HEK293 (cell line): Measurements from ENCODE around the gene NTN3.

ENCODE experiments used
- RBAK ChIP-seq: fragments of 450-650 bp; formaldehyde crosslinking; IDR thresholded peaks from 2 replicates; pipeline ENCODE4 v1.5.1; 2016; ENCODE audit warnings: missing biosample characterization, missing genetic modification characterization
- YY1 ChIP-seq: fragments of 450-650 bp; formaldehyde crosslinking; IDR thresholded peaks from 2 replicates; pipeline ENCODE4 v1.5.1; 2018; ENCODE audit warnings: missing biosample characterization, missing genetic modification characterization
- ZNF266 ChIP-seq: fragments of 450-650 bp; formaldehyde crosslinking; IDR thresholded peaks from 2 replicates; pipeline ENCODE4 v1.5.1; 2016; ENCODE audit warnings: missing biosample characterization, missing genetic modification characterization, low read depth
- ZNF274 ChIP-seq, 2 experiments: fragments of 200-500 bp in 1 of 2; fragments of 450-650 bp in 1 of 2; sonication (Bioruptor generic) in 1 of 2; formaldehyde crosslinking in 1 of 2; IDR thresholded peaks; 2 replicates each; pipeline versions ENCODE4 v1.5.1 to v1.6.1; 2014 to 2016; ENCODE audit warnings: borderline replicate concordance in 1 of 2, inconsistent platforms in 1 of 2, low read length in 1 of 2, missing biosample characterization in 1 of 2, missing genetic modification characterization in 1 of 2
- ZNF335 ChIP-seq: fragments of 450-650 bp; formaldehyde crosslinking; conservative IDR thresholded peaks from 2 replicates; pipeline ENCODE4 v1.5.1; 2016; ENCODE audit warnings: missing biosample characterization, missing genetic modification characterization
- ZNF623 ChIP-seq: fragments of 450-650 bp; formaldehyde crosslinking; IDR thresholded peaks from 2 replicates; pipeline ENCODE4 v1.5.1; 2016; ENCODE audit warnings: missing biosample characterization, missing genetic modification characterization
- TF ChIP-seq, protein P1 (sequence below): fragments of 450-650 bp; formaldehyde crosslinking; IDR thresholded peaks from 2 replicates; pipeline ENCODE4 v1.5.1; 2017; ENCODE audit warnings: missing biosample characterization, missing genetic modification characterization
- TF ChIP-seq, protein P2 (sequence below): fragments of 450-650 bp; formaldehyde crosslinking; IDR thresholded peaks from 2 replicates; pipeline ENCODE4 v1.5.1; 2016; ENCODE audit warnings: missing biosample characterization, missing genetic modification characterization

DNA sequence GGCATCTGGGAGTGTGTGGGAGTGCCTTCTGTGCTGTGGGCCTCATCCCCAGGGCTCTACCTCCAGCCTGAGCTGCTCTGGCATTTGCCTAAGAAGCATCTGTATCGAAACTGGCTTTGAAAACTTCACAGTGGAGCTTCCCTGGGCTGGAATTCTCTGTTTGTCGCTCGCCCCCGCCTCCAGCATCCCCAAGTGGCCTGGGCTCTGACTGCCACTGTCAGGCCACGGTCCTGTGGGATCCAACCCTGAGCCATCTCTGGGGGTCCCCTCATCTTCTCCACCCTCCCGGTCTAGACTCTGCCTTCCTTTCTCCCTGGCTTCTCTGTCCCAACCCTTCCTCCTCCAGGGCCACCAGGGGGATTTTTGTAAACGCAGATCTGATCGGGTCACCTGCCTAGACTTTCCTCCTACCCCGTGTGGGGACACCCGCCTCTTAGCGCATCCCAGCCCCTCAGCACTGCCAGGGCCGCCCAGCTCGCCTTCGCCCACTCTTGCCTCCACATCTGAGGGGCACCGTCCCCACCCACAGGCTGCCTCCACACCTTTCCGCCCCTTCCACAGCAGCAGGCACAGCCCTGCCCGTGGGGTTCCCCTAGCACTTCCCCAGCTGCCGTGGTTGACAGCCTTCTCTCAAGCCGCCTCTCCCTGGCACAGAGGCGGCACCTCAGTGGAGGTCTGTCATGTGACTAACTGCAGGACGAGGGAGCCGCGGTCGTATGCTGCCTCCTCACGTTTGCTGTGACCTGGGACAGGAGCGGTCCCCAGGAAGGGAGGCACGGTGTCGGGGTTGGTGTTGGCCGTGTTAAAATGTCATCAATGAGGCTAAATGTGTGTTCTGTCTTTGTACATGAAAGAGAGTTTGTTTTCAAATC is 15.8 kb downstream of the NTN3 start:
- TF ChIP-seq RBAK (tag by site-specific recombination) (no peak), ZNF274 (IDR thresholded peaks at IDR 0.05; ENCODE audit: low read length) (no peak), ZNF274 (tag by site-specific recombination; IDR thresholded peaks at IDR 0.05; ENCODE audit: borderline replicate concordance) (no peak), ZNF266 (tag by site-specific recombination) (no peak), ZNF623 (tag by site-specific recombination) (no peak), ZNF335 (tag by site-specific recombination) (no peak), YY1 (no peak)
- TF ChIP-seq, protein P1, sequence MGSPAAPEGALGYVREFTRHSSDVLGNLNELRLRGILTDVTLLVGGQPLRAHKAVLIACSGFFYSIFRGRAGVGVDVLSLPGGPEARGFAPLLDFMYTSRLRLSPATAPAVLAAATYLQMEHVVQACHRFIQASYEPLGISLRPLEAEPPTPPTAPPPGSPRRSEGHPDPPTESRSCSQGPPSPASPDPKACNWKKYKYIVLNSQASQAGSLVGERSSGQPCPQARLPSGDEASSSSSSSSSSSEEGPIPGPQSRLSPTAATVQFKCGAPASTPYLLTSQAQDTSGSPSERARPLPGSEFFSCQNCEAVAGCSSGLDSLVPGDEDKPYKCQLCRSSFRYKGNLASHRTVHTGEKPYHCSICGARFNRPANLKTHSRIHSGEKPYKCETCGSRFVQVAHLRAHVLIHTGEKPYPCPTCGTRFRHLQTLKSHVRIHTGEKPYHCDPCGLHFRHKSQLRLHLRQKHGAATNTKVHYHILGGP (tag by site-specific recombination), result no peak
- TF ChIP-seq, protein P2, sequence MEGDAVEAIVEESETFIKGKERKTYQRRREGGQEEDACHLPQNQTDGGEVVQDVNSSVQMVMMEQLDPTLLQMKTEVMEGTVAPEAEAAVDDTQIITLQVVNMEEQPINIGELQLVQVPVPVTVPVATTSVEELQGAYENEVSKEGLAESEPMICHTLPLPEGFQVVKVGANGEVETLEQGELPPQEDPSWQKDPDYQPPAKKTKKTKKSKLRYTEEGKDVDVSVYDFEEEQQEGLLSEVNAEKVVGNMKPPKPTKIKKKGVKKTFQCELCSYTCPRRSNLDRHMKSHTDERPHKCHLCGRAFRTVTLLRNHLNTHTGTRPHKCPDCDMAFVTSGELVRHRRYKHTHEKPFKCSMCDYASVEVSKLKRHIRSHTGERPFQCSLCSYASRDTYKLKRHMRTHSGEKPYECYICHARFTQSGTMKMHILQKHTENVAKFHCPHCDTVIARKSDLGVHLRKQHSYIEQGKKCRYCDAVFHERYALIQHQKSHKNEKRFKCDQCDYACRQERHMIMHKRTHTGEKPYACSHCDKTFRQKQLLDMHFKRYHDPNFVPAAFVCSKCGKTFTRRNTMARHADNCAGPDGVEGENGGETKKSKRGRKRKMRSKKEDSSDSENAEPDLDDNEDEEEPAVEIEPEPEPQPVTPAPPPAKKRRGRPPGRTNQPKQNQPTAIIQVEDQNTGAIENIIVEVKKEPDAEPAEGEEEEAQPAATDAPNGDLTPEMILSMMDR, result no peak
